ENCODE results near the gene RPTOR. TPM values are rescaled to one million over a fixed set of nuclear protein-coding genes. Genes with fewer than 3 reads are reported as not detected.
A peak's percentile ranks its signal among the peaks of the same experiment; 100 is the strongest.
"Not testable (repeated sequence)": the region's sequence is repeated elsewhere in the genome, so short reads cannot be mapped to it uniquely, and the experiment has no call there.

RPTOR gene
- total RNA-seq, 1 experiment from 2014 or later: 19.7 TPM

DNA sequence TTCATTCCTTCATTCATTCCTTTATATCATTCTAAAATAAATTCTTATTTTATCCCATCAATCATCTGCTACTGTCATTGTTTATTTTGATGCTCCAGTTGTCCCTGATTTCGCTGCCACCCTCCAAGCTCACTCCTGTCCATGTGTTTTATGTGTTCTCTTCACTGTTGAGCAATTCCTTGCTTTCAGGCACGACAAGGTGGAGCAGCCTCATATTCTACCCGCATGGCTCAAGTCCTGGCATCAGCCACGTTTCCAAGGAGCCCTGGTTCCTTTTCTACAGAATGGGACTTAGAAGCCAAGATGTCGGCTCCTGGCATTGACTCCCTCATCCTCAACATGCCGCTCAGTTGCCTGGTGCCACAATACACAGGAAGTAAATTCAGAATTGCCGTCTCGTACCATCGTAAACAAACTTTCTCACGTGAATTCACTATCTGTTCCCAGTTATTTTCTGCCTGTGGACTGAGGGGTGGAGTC lies 139.0 kb downstream of the RPTOR start:
- DNase-seq (ENCODE audit: extremely low read depth, low read depth): no peak

DNA sequence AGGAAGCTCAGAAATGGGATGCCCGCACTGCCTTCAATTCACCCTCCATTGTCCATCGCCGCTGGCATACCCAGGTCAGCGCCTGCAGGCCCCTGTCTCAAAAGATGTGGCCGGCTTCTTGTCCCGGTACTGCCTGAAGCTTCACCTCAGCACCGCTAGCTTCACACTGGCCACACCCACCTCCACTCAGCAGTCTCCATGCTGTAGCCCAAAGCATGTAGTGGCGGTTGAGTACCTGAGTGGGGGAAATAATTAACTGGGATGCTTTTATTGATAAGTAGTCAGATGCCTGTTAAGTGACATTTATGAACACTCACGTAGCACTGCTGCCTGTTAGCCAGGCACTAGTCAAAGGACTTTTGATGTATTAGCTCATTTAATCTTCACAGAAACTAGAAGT lies 143.2 kb downstream of the RPTOR start:
- DNase-seq (ENCODE audit: extremely low read depth, low read depth): no peak

DNA sequence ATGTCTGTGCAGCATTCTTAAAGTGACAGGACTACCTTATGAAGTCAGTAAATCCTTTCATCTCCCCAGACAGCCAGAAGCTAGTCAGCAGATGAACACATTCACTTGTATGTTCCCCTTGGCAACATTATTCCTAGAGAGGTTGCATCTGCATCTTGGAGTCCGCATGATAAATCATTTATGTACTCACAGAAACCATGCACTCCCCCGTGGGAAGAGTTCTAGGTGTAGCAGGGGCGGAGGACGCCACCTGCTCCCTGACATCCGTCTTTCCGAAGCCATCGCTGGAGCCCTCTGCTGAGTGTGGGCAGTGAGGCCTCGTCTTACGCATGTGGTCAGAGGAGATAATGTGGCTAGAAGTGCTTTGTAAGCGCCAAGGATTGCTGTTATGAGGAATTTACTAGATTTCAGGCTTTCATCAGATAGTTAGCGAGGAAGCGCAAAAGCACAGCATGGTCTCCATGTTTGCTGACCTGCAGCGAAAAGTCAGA lies 144.5 kb downstream of the RPTOR start:
- no peak for DNase-seq (ENCODE audit: extremely low read depth, low read depth)

DNA sequence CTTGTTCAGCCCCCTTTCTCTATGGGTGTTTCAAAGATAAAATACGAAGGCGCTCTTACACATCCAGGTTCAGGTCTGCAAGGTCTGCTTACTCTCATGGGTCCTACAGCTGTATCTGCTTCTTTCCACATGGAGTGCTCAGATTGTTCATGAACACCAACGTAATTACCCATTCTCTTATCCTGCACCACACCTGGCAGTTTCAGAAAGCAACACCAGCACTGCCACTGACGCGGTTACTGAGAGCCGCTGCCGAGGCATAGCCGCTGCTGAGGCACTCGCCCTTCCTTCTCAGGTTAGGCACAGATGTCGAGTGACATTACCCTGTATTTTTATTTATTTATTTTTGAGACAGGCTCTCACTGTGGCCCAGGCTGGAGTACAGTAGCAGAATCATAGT lies 147.1 kb downstream of the RPTOR start:
- no peak for DNase-seq (ENCODE audit: extremely low read depth, low read depth)

DNA sequence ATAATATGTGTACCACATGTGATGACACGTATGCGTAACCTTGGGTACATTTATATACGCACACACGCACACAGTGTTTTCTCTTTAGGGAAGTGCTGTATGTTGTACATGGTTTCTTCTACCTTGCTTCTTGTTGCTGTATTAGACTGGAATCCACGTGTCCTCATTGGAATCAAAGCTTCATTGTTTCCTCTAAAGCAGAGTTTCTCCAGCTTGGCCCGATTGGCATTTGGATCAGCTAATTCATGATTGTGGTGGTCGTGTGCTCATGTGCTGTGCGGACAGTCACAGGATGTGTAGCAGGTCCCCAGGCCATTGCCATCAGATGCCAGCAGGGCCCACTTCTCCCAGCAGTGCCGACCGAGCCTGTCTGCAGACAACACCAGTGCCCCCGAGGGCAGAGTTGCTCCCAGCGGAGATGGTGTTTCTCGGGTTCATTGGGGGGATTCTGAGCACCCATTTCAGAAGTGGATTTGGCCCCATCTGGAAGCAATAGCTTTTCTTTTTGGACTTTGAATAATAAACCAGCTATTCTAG lies 148.4 kb downstream of the RPTOR start:
- no peak for DNase-seq (ENCODE audit: extremely low read depth, low read depth)

DNA sequence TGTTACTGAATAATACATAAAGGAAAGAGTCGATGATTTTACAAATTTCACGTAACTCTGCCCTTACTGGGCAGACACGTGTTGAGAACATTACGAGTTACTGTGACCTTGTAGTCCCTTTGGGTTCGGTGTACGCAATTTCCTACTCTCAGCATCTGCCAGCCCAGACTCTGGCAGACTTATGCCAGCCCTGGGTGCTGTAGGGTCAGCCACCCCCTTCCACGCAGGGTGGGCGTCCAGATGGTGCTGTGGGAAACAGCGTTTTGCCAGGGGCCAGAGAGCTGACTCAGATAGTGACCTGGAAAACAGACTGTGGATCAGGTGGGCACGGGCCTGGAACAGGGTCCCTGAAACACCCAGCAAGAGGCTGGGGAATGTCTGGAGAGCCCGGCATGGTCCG lies 148.9 kb downstream of the RPTOR start:
- no peak for DNase-seq (ENCODE audit: extremely low read depth, low read depth)

DNA sequence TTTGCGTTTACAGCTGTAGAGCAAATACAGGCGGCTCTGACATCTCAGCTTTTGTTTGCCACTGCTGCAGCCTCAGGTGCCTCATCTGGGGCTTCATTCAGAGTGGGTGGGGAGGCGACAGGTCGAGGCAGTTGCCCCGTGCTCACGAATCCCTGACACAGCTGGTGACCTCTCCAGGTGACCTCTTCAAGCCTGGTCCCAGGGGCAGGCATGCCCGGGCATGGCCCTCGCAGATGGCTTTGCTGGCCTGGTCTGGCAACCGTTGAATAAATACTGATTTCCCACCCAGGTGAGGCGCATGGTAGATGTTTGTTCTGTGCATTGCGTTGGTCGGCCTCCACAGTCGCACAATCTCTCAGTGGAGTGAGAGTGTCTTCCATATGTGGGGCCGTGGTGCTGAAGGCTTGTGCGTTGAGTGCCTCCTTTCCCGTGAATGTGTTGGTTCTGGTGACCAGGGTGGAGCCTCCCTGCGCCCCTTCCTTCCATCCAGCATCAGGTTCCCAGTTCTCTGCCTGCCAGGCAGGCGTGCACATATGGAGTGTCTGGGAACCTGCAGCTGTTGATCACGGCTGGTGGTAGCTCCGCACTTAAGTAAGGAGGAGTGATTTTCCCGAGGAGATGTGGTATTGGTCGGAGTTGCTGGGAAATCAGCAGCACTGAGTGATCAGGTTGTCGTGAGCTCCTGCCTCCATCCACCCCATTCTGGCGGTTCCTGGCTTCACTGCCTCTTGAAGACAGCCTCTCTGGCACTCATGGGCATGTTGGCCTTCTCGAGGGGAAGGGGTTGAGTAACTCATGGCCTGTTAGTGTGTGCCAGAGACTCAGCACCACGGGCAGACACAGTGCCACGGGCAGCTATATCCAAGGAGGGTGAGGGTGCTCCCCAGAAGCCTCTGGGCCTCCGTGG lies 149.7 kb downstream of the RPTOR start:
- no peak for DNase-seq (ENCODE audit: extremely low read depth, low read depth)

DNA sequence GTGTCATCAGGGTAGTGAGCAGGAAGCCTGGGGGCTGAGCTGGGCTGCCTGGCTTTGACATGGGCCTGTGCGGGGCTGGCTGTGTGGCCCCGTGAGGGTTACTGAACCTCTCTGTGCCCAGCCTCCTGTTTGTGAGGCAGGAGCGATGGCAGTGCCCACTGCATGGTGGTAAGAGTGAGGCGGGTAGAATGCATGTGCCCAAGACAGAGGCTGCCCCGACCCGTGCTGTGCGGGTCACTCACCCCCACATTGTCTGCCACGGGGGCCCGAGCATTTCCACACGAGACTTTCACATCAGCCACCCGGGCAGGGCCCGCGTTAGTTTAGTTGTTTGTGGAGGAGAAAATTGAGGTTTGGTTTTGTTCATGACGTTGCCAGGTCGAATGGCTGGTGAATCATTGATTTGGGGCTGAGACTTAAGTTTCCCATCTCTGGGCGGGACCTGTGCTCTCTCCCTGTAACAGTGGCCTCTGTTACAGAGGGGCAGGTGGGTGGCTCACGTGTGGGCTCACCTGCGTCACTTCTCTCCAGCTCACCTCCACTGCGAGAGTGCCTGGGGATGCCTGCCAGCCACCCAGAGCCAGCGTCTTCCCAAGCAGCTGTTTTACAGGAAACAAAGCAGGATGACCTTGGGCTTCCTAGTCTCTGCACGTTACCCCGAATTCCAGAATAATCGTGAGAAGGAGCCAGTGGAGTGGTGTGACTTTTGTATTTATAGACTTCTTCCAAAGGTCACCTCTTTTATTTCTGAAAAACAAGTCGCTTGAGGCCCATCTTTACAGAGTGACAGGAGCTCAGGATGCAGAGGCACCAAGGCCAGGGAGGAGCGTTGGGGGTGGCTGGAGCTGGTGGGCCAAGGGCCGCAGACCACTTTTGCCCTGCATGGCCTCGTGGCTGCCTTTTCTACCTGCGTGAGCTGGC lies 150.6 kb downstream of the RPTOR start:
- no peak for DNase-seq (ENCODE audit: extremely low read depth, low read depth)

DNA sequence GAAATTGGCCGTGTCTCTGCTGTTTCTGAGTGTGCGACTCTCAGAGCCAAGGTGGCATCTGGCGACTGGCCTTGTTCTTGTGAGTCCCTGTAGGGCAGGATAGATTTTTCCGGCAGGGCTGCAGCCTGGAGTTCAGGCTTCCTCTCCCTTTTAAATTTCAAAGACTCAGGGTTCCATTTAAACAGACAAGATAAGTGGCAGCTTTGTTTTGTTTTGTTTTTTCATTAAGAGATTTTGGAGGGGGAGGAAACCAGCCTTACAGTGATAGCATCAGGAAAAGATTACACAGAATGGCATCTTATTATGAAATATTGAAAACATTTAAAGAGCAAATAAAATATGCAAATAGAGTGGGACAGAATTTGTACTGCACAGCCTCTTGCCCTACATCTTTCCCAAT lies 151.3 kb downstream of the RPTOR start:
- DNase-seq (ENCODE audit: extremely low read depth, low read depth): no peak

DNA sequence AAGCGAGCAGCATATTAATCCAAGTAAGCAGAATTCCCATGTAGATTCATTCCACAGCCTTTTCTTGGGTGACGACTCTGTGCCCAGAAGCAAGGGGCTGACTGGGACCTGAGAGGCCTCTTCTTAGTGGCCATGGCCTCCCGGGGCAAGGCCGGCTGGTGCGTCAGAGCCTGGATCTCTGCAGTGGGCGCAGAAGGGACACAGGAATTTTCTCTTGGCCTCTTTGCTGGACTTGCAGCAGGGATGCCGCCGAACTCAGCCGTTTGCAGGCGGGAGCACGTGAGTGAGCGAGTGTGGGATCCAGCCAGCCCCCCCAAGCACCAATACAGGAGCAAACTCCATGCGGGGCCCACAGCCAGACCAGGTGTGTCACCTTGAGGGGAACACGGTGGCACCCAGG lies 151.8 kb downstream of the RPTOR start:
- no peak for DNase-seq (ENCODE audit: extremely low read depth, low read depth)

DNA sequence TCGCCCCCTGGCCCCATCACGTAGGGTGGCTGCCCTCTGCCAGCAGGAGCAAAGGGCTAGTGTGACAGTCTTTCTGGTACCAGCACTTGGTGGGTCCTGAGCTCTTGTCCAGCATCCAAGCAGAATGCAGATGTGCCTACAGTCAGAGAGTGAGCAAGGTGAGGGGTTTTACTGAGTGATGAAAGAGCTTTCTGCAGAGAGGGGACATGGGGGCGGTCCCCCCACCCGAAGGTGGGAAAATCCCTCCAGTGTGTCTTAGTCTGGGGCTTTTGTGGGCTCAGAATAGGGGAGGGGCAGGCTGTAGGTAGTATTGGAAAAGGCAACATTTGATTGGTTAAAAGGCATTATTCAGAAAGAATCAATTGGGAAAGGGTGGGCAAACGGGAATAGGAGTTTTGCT lies 152.3 kb downstream of the RPTOR start:
- no peak for DNase-seq (ENCODE audit: extremely low read depth, low read depth)

DNA sequence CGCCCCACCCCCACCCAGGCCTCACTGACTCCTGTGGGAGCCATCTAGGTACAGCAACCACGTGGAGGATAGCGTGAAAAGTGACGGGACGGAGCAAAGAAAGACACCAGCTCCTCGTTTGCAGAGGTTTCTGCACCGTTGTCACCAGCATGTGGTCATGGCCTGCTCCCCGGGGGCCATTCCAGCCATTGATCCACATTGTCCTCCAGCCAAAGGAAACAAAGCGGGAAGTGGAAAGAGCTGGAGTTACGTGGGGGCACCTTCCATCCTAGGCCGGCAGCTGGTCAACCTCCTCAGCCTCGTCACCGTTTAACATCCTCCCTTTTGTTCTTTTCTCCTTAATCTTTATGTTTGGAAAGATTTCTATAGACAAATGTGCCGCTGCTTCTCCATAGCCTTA lies 153.7 kb downstream of the RPTOR start:
- DNase-seq (ENCODE audit: extremely low read depth, low read depth): no peak

DNA sequence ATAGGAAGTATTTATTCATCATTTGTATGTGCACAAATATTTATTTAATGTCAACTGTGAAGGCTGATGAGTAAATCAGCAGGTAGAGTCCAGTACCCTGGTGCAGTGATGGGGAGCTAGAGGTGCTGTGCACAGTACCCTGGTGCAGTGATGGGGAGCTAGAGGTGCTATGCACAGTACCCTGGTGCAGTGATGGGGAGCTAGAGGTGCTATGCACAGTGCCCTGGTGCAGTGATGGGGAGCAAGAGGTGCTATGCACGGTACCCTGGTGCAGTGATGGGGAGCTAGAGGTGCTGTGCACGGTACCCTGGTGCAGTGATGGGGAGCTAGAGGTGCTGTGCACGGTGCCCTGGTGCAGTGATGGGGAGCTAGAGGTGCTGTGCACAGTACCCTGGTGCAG lies 154.6 kb downstream of the RPTOR start:
- not testable (repeated sequence) for DNase-seq (ENCODE audit: extremely low read depth, low read depth)

DNA sequence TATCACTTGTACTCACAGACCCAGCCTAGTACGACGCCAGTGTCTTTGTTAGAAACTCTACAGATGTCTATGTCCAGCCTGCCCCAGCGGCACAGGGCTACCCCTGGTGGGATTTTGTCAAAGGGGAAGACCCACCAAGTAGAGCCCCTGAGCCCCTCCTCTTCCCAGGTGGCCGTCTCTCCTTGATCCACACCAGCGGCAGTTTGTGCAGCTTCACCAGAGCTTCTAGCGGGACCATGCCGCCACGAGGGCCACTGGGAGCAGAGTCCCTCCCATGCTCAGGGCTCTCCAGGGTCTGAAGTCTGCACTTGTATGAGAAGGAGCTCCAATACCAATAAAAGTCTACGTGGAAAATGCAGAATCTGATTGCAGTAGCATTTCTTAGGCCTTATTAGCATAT lies 157.1 kb downstream of the RPTOR start:
- no peak for DNase-seq (ENCODE audit: extremely low read depth, low read depth)

DNA sequence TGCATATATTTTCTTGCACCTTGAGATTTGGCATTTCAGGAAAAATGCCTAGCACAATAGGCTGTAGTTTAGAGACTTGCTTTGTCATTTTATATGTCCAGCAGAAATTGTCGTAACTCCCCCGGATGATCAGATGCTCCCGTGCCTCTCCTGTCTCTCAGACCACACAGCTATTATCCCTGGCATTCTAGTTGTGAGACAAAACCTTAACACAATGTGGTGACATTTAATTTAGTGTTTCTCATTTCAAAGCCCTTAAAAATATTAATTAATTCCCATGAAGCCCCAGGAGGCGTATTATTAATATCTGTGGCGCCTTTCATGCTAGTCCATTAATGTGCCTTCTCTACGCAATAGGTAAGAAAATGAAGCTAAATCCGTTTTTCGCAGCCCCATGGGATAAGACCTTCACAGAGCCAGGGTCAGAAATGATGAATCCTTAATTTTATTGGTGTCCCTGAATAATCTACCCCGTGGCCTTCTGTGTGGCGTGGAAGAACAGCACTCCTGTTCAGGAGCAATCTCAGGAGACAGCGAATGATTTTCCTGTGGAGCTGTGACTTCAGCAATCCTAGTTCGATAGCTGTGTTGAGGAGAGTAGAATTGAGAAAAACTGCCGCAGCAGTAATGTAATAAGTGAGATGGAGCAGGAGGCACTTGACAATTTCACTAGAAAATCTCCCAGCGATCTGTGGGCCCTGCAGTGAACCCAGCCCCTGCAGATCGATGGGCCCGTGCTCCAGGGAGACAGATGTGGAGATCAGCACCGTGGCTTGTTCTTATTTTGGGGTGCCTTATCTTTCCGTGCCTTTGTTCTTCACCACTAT lies 157.9 kb downstream of the RPTOR start:
- DNase-seq (ENCODE audit: extremely low read depth, low read depth): no peak

DNA sequence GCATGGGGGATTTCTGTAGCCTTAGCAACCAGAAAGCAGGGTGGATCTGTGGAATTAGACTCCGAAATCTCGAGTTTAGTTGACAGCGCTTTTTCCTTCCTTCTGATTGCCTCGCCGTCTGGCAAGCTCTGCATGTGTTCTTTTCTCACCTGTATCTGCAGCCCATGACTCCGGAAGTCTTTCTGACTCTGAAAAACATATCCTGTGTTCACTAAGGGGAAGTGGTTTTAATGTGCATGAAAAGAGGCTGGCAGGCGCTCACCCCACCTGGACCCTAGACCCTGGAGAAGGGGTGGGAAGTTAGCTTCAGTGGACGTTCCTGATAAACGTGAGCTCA lies 158.5 kb downstream of the RPTOR start:
- no peak for DNase-seq (ENCODE audit: extremely low read depth, low read depth)

DNA sequence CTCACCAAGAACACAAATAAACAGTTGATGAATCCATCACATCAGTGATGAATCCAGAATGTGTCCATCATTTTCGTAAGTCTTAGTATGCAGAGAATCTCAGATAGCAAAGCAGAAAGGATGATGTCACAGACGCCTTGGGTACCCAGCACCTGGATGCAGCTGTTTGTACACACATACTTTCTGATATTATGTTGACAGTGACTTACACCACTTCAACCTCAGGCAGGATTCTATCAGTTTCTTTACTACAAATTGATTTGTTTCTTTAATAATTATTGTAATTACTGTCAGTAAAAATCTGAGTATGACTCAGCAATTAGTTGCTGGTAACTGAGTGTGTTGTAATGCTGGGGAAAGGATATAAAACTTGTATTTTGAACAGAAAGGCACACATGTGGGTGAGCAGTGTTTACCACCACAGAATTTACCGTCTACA lies 159.8 kb downstream of the RPTOR start:
- peak; percentile 14 for DNase-seq (ENCODE audit: extremely low read depth, low read depth)

DNA sequence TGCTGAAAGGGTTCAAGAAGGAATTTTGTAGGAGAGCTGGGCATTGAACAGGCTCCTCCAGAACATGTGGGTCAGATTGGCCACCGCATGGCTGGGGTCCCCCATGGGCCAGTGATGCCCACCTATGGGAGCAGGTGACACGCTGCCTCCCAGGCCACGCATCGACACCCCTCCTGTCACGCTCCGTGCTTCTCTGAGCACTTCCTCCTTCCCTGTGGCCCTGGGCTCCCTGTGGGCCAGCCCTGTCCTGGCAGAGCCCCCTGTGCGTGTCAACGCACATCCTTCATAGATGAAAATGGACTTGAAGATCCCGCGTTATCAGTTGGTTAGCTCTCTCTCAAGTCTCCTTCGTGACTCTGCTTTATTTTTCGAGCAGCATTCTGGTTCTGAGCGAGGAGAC lies 160.3 kb downstream of the RPTOR start:
- no peak for DNase-seq (ENCODE audit: extremely low read depth, low read depth)

DNA sequence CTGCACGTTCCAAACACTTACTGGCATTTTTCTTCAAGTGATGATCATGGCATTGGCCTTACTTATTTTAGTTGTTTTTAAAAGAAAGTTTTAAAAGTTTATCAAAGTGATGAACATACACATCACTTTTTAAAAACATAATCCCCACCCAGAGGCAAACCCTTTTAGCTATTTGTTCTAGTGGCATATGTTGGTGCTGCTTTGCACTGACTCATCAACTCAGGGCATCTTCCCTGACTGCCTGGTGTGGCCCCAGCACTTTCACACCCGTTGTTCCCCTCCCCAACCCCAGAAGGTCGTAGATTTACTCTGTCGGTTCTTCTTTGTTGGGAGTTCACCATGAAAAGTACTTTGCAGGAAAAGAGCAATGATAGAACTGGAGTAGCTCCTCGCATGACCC lies 161.3 kb downstream of the RPTOR start:
- no peak for DNase-seq (ENCODE audit: extremely low read depth, low read depth)

DNA sequence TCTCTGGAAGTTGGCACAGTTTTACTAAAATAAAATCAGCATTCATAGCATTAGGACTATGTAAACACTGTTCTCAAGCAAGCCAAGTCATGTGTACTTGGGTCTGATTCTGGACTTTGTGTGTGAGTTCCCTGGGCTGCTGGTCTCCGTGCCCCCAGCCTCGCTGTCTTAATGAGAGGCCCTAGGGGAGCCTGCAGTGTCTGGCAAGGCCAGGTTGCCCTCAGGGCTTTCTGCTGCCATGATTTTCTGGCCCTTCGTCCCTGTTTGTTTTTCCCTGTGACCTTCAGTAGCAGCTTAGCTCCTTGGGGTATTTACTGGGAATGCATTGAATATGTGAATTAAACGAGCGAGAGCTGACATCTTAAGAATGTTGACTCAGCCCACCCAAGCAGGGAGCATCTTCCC lies 161.8 kb downstream of the RPTOR start:
- no peak for DNase-seq (ENCODE audit: extremely low read depth, low read depth)
